ENCODE results near the gene SUOX.

DNA sequence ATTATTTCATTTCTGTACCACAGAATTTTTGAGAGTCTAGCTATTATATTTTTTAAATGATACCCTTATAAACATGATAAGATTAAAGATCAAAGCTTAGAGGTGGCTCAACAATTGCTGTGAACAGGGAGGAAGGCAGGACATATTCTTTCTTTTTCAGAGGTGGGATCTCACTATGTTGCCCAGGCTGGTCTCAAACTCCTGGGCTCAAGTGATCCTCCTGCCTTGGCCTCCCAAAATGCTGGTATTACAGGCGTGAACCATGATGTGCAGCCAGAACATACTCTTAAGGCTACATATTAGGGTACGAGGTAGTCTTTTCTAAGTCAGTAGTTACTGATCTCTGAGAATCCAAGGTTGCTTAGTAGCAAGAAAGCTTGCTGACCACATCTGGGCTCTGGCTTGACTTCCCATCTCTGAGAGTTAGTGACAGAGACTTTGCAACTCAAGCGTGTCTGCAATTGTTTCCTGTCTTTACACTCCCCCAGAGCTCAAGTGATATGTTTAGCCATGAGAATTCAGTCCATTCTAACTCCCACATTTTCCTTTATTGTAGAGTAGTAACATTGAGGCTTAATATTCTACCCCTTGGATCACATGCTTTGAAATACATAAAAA is 14.6 kb upstream of the SUOX start:
- TF ChIP-seq, protein P1, sequence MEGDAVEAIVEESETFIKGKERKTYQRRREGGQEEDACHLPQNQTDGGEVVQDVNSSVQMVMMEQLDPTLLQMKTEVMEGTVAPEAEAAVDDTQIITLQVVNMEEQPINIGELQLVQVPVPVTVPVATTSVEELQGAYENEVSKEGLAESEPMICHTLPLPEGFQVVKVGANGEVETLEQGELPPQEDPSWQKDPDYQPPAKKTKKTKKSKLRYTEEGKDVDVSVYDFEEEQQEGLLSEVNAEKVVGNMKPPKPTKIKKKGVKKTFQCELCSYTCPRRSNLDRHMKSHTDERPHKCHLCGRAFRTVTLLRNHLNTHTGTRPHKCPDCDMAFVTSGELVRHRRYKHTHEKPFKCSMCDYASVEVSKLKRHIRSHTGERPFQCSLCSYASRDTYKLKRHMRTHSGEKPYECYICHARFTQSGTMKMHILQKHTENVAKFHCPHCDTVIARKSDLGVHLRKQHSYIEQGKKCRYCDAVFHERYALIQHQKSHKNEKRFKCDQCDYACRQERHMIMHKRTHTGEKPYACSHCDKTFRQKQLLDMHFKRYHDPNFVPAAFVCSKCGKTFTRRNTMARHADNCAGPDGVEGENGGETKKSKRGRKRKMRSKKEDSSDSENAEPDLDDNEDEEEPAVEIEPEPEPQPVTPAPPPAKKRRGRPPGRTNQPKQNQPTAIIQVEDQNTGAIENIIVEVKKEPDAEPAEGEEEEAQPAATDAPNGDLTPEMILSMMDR (IDR thresholded peaks at IDR 0.05): no peak
- no peak for TF ChIP-seq POLR2A (IDR thresholded peaks at IDR 0.05)
